Mucosa of descending colon (tissue), 3 donors: ENCODE results near the gene CKAP2L. TPM values are rescaled to one million over a fixed set of nuclear protein-coding genes. Genes with fewer than 3 reads are reported as not detected.

Experiments
- ATAC-seq: fragments of 200-7000 bp; cut with Tn5 transposase; one replicate; pipeline ENCODE4 v1.9.1; 2020; ENCODE audit warnings: mild to moderate bottlenecking, moderate library complexity
- DNase-seq, 3 donors: peaks; one replicate each; pipeline ENCODE4 v3.0.0-alpha.2; 2020
- H3K36me3 ChIP-seq: fragments of 200-600 bp; one replicate; pipeline ENCODE4 v1.8.0; 2021; ENCODE audit warnings: low read depth, mild to moderate bottlenecking
- H3K4me1 ChIP-seq: fragments of 200-600 bp; one replicate; pipeline ENCODE4 v1.8.0; 2021; ENCODE audit warnings: low read depth, mild to moderate bottlenecking
- H3K4me3 ChIP-seq: fragments of 200-600 bp; one replicate; pipeline ENCODE4 v1.8.0; 2021; ENCODE audit warnings: mild to moderate bottlenecking
- H3K9me3 ChIP-seq: fragments of 200-600 bp; one replicate; pipeline ENCODE4 v1.8.0; 2021; ENCODE audit warnings: mild to moderate bottlenecking
- intact Hi-C, 2 donors: fragments of 100-400 bp; cut with DNase I in 1 of 2; cut with micrococcal nuclease in 1 of 2; formaldehyde crosslinking; loops; one replicate each; pipeline versions ENCODE4 v1.11.0 to v1.11.1; 2022; cut with DNase I, micrococcal nuclease
- total RNA-seq, 3 donors: library from RNA; stranded (reverse); fragmentation: NEBNext Ultra II Directional in 2 of 3; extraction: Animal tissue kit (Norgen Biotek cat#: 25700) in 2 of 3; gene quantifications; one replicate each; pipeline versions ENCODE4 v1.2.1 to v1.2.4, GENCODE V29; 2021 to 2023
- TF ChIP-seq, protein P1 (sequence below): fragments of 200-600 bp; IDR thresholded peaks from one replicate; pipeline ENCODE4 v1.8.0; 2022; ENCODE audit warnings: antibody characterized with exemption, mild to moderate bottlenecking
- donor health status: DM: no; HTN: no; CAD: no; lungs with moderate emphysema.
- donor health status: DM: no; HTN: no; CAD: no.
- donor health status: DM: no; HTN: yes; CAD: no.

CKAP2L gene
- total RNA-seq, 3 donors from 2014 or later: 1.2 to 9.5 (median 2.8) TPM

GRCh38 chr2:112714331-112714730 lies 50.1 kb downstream of the CKAP2L start:
- H3K9me3 ChIP-seq: no peaks in the 10 kb centered on the region

GRCh38 chr2:112713926-112714325 lies 50.5 kb downstream of the CKAP2L start:
- intact Hi-C loops: no loop called here
- DNase-seq (no peak), ATAC-seq (no peak)
- Histone ChIP-seq H3K36me3 (no peaks in the 10 kb centered on the region), H3K4me3 (no peak overlapping the region), H3K9me3 (no peaks in the 10 kb centered on the region), H3K4me1 (no peaks in the 10 kb centered on the region)
- TF ChIP-seq, protein P1, sequence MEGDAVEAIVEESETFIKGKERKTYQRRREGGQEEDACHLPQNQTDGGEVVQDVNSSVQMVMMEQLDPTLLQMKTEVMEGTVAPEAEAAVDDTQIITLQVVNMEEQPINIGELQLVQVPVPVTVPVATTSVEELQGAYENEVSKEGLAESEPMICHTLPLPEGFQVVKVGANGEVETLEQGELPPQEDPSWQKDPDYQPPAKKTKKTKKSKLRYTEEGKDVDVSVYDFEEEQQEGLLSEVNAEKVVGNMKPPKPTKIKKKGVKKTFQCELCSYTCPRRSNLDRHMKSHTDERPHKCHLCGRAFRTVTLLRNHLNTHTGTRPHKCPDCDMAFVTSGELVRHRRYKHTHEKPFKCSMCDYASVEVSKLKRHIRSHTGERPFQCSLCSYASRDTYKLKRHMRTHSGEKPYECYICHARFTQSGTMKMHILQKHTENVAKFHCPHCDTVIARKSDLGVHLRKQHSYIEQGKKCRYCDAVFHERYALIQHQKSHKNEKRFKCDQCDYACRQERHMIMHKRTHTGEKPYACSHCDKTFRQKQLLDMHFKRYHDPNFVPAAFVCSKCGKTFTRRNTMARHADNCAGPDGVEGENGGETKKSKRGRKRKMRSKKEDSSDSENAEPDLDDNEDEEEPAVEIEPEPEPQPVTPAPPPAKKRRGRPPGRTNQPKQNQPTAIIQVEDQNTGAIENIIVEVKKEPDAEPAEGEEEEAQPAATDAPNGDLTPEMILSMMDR: no peak

More at GRCh38 chr2:112714331-112714730, 50.1 kb downstream of the CKAP2L start:
- no peak for ATAC-seq
- no peaks in the 10 kb centered on the region for H3K36me3 ChIP-seq
- DNase-seq: no peak
- TF ChIP-seq, protein P1: no peak
- no peak overlapping the region for H3K4me3 ChIP-seq
- intact Hi-C loops: no loop called here
- no peaks in the 10 kb centered on the region for H3K4me1 ChIP-seq

DNA sequence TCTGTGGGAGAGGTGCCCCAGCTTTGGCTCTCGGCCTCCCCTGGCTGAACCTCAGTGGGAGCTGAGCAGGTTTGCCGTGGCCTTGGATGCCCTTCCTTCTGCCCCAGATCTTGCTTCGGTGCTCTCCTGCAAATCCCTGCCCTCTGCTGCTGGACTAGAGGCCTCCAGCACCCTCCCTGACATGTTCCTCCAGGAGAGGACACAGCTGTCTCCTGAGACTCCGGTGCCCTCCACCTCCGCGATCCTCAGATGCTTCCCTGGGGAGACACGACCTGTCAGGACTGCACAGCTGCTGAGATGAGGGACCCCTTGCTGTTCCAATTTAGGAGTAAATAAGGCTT lies 50.9 kb downstream of the CKAP2L start:
- H3K4me3 ChIP-seq: no peak overlapping the region
- H3K4me1 ChIP-seq: no peaks in the 10 kb centered on the region
- TF ChIP-seq, protein P1: no peak
- no peaks in the 10 kb centered on the region for H3K9me3 ChIP-seq
- ATAC-seq: no peak
- DNase-seq: no peak
- intact Hi-C loops: no loop called here
- no peaks in the 10 kb centered on the region for H3K36me3 ChIP-seq

DNA sequence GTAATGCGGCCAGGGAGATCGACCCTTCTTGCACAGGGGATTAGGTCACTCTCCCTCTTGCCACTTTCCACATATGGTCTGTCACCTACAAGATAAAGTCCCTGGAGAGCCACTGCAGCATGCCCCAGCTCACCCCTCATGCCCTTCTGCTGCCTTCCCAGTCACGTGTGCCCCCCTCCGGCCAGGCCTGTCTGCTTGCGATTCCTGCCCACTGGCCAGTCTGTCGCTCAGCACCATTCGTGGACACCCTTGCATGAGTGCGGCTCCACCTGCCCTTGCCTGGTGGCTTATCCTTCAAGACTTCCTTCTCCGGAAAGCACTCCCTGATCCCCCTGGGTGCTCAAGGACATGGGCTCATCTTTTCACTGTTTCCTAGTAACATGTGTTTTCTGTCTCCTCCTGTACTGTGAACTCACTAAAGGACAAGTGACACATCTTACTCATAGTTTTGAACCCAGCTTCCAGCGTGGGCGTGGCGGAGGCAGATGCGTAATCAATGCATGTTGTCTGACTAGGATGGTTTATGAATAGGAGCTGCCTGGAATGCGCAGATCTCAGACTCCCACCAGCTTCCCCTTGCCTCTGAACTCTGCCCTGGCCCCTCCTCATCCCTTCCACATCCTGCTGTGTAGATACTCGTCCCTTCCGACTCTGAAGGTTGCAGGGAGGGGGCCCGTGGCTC lies 51.4 kb downstream of the CKAP2L start:
- ATAC-seq: peak; percentile 23
- no peaks in the 10 kb centered on the region for H3K4me1 ChIP-seq
- H3K9me3 ChIP-seq: no peaks in the 10 kb centered on the region
- no peaks in the 10 kb centered on the region for H3K36me3 ChIP-seq
- H3K4me3 ChIP-seq: no peak overlapping the region
- intact Hi-C loops: no loop called here
- TF ChIP-seq, protein P1: no peak
- DNase-seq: no peak

GRCh38 chr2:112712465-112712864 lies 51.9 kb downstream of the CKAP2L start:
- DNase-seq: no peak

More at GRCh38 chr2:112712465-112712864, 51.9 kb downstream of the CKAP2L start:
- no peak overlapping the region for H3K4me3 ChIP-seq
- ATAC-seq: no peak
- no peaks in the 10 kb centered on the region for H3K36me3 ChIP-seq
- H3K9me3 ChIP-seq: no peaks in the 10 kb centered on the region
- intact Hi-C loops: no loop called here
- no peaks in the 10 kb centered on the region for H3K4me1 ChIP-seq
- TF ChIP-seq, protein P1: no peak
